K562 (cell line): ENCODE results near the gene ZNF474. TPM values are rescaled to one million over a fixed set of nuclear protein-coding genes. Genes with fewer than 3 reads are reported as not detected.

Experiments used
- AFF4 ChIP-seq: sonication (generic); formaldehyde crosslinking; IDR thresholded peaks from 2 replicates; pipeline ENCODE4 v1.8.0; 2023; ENCODE audit warnings: mild to moderate bottlenecking, missing genetic modification reagents
- CBFA2T2 ChIP-seq: fragments of 450-650 bp; conservative IDR thresholded peaks from 2 replicates; pipeline ENCODE4 v1.6.1; 2017; ENCODE audit warnings: mild to moderate bottlenecking
- CC2D1A ChIP-seq: fragments of 450-650 bp; IDR thresholded peaks from 2 replicates; pipeline ENCODE4 v1.6.1; 2017; ENCODE audit warnings: mild to moderate bottlenecking
- CSDE1 ChIP-seq, 2 experiments: fragments of 450-650 bp; IDR thresholded peaks; 2 replicates each; pipeline ENCODE4 v1.6.1; 2016; ENCODE audit warnings: mild to moderate bottlenecking in 1 of 2
- ELF4 ChIP-seq: fragments of 450-650 bp; formaldehyde crosslinking; IDR thresholded peaks from 2 replicates; pipeline ENCODE4 v1.4.0; 2022; ENCODE audit warnings: missing genetic modification characterization
- FOXK2 ChIP-seq, 2 experiments: fragments of 450-650 bp; IDR thresholded peaks in 1 of 2; conservative IDR thresholded peaks in 1 of 2; 2 replicates each; pipeline ENCODE4 v1.6.1; 2016; ENCODE audit warnings: low read depth in 2 of 2, mild to moderate bottlenecking in 1 of 2
- HDAC1 ChIP-seq, 2 experiments: fragments of 450-650 bp; IDR thresholded peaks; 2 replicates each; pipeline ENCODE4 v1.6.1; 2016 to 2017; ENCODE audit warnings: inconsistent platforms in 1 of 2, mild to moderate bottlenecking in 1 of 2, moderate library complexity in 1 of 2
- HNRNPL ChIP-seq: fragments of 200-400 bp; formaldehyde crosslinking; IDR thresholded peaks from 2 replicates; pipeline ENCODE4 v1.6.1; 2017; ENCODE audit warnings: low read depth, mild to moderate bottlenecking, low read length
- HOXB6 ChIP-seq: fragments of 250-450 bp; sonication (Bioruptor Pico); IDR thresholded peaks from 2 replicates; pipeline ENCODE4 v1.5.1; 2022; ENCODE audit warnings: mild to moderate bottlenecking, borderline replicate concordance
- MAZ ChIP-seq, 2 experiments: fragments of 450-650 bp in 1 of 2; sonication (generic) in 1 of 2; formaldehyde crosslinking; IDR thresholded peaks in 1 of 2; conservative IDR thresholded peaks in 1 of 2; 2 replicates each; pipeline versions ENCODE4 v1.4.0 to v1.5.0; 2020; ENCODE audit warnings: mild to moderate bottlenecking in 1 of 2, missing genetic modification reagents in 1 of 2
- POLR2G ChIP-seq: fragments of 200-400 bp; formaldehyde crosslinking; IDR thresholded peaks from 2 replicates; pipeline ENCODE4 v1.6.1; 2017; ENCODE audit warnings: low read depth, mild to moderate bottlenecking, antibody characterized with exemption, low read length, moderate library complexity
- PRMT5 ChIP-seq: sonication (generic); formaldehyde crosslinking; IDR thresholded peaks from 2 replicates; pipeline ENCODE4 v1.5.0; 2020; ENCODE audit warnings: missing genetic modification reagents
- SMAD4 ChIP-seq: fragments of 250-450 bp; sonication (Bioruptor Pico); conservative IDR thresholded peaks from 2 replicates; pipeline ENCODE4 v1.8.0; 2021; ENCODE audit warnings: inconsistent platforms, mild to moderate bottlenecking, moderate library complexity
- SP1 ChIP-seq: sonication (generic); formaldehyde crosslinking; IDR thresholded peaks from 2 replicates; pipeline ENCODE4 v1.8.1; 2022; ENCODE audit warnings: mild to moderate bottlenecking, missing genetic modification reagents
- TCFL5 ChIP-seq: fragments of 250-450 bp; sonication (Bioruptor Pico); conservative IDR thresholded peaks from 2 replicates; pipeline ENCODE4 v1.6.1; 2021; ENCODE audit warnings: mild to moderate bottlenecking, moderate library complexity, matching md5 sums
- TRIM25 ChIP-seq: fragments of 450-650 bp; IDR thresholded peaks from 2 replicates; pipeline ENCODE4 v1.7.0; 2016; ENCODE audit warnings: borderline replicate concordance
- ZNF253 ChIP-seq: fragments of 250-450 bp; sonication (Bioruptor Pico); conservative IDR thresholded peaks from 2 replicates; pipeline ENCODE4 v1.6.1; 2021; ENCODE audit warnings: mild to moderate bottlenecking
- ZNF561 ChIP-seq: fragments of 450-650 bp; formaldehyde crosslinking; conservative IDR thresholded peaks from 2 replicates; pipeline ENCODE4 v1.4.0; 2020; ENCODE audit warnings: mild to moderate bottlenecking, moderate library complexity
- ZNF79 ChIP-seq: fragments of 250-450 bp; sonication (Bioruptor Pico); IDR thresholded peaks from 2 replicates; pipeline ENCODE4 v1.4.0; 2020; ENCODE audit warnings: low read depth, mild to moderate bottlenecking, moderate library complexity
- polyA plus RNA-seq, 8 experiments: library from polyadenylated mRNA; depleted of rRNA in 4 of 8; stranded (reverse) in 5 of 8; unstranded in 3 of 8; fragments of >200 nt; fragmentation: Nextera tagmentation in 2 of 8; fragmentation: Illumina TruSeq in 1 of 8; extraction: Ambion mirVana in 2 of 8; extraction: Trizol in 1 of 8; gene quantifications; 2 replicates each; pipeline versions ENCODE4 v1.2.1 to v1.2.3, GENCODE V29; 2011 to 2014; ENCODE audit warnings: inconsistent platforms in 1 of 8, missing spikeins in 1 of 8
- total RNA-seq, 7 experiments: library from RNA; depleted of rRNA in 6 of 7; stranded (reverse); fragments of >200 nt in 6 of 7; fragmentation: Illumina TruSeq in 2 of 7; extraction: Trizol in 2 of 7; gene quantifications; 2 replicates each; pipeline versions ENCODE4 v1.2.1 to v1.2.3, GENCODE V29; 2011 to 2021; ENCODE audit warnings: low replicate concordance in 1 of 7
- TF ChIP-seq, protein P1 (sequence below), 2 experiments: fragments of 200-800 bp in 1 of 2; sonication (Bioruptor generic) in 1 of 2; sonication (generic) in 1 of 2; formaldehyde crosslinking in 1 of 2; IDR thresholded peaks in 1 of 2; conservative IDR thresholded peaks in 1 of 2; 2 replicates each; pipeline versions ENCODE4 v1.5.0 to v1.6.1; 2016 to 2020; ENCODE audit warnings: missing compliant biosample characterization in 1 of 2, missing genetic modification characterization in 1 of 2, missing genetic modification reagents in 1 of 2

Gene ZNF474
- total and polyA plus RNA-seq, 9 of the 15 experiments (the other 6 are each of a cell fraction or from before 2014, with no cell fraction given): 0.16 to 0.62 (median 0.39) TPM

- TF ChIP-seq, protein P1, sequence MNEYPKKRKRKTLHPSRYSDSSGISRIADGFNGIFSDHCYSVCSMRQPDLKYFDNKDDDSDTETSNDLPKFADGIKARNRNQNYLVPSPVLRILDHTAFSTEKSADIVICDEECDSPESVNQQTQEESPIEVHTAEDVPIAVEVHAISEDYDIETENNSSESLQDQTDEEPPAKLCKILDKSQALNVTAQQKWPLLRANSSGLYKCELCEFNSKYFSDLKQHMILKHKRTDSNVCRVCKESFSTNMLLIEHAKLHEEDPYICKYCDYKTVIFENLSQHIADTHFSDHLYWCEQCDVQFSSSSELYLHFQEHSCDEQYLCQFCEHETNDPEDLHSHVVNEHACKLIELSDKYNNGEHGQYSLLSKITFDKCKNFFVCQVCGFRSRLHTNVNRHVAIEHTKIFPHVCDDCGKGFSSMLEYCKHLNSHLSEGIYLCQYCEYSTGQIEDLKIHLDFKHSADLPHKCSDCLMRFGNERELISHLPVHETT (CRISPR knock-in tag; conservative IDR thresholded peaks at IDR 0.05 in 1 of 2, IDR thresholded peaks at IDR 0.05 in 1 of 2): no peak
- TF ChIP-seq SP1 (no peak), TCFL5 (CRISPR knock-in tag) (no peak), ZNF79 (no peak), CSDE1 (IDR thresholded peaks at IDR 0.05) (no peak), AFF4 (CRISPR knock-in tag) (no peak), ELF4 (CRISPR knock-in tag) (peak; percentile 89), CC2D1A (no peak), HNRNPL (no peak), FOXK2 (conservative IDR thresholded peaks at IDR 0.05 in 1 of 2, IDR thresholded peaks at IDR 0.05 in 1 of 2; ENCODE audit: low read depth in 2 of 2) (0 out of 4 replicates have a peak, but pooled peaks of 1 of the 2 experiments have one; percentile 24), ZNF253 (no peak), POLR2G (no peak), HOXB6 (no peak), SMAD4 (CRISPR knock-in tag) (0 out of 2 replicates have a peak, but pooled peaks have one; percentile 23), CBFA2T2 (peak; percentile 83), HDAC1 (IDR thresholded peaks at IDR 0.05) (peak; percentile 79 to 90; a peak in 3 of 4 replicates), MAZ (CRISPR knock-in tag; conservative IDR thresholded peaks at IDR 0.05 in 1 of 2, IDR thresholded peaks at IDR 0.05 in 1 of 2) (peak in 1 of 2 experiments; percentile 39; a peak in 2 of 4 replicates), PRMT5 (no peak), ZNF561 (CRISPR knock-in tag) (no peak), TRIM25 (no peak)
Observed at GRCh38 chr5:122149321-122150090, 20.2 kb downstream of the ZNF474 start (continued).
